ENCODE results near the gene UNKL.

DNA sequence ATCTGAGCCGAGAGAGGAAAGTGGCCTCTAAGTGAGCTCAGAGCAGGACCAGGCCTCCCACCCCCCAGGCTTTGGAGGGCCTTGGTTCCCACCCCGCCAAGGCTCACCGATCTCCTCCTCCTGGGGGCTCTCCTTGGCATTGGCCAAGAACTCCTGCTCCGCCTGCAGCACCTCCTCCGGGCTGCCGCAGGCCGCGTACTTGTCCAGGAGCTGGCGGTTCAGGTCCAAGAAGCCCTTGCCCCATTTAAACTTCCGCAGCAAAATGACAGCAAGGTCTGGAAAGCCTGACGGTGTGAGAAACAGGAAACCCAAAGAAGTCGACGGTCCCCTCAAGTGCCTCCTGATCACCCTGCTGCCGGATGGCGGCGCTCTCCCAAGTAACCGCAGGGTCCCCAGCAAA is 64.6 kb downstream of the UNKL start:
- TF ChIP-seq POLR2A (IDR thresholded peaks at IDR 0.05; ENCODE audit: low read depth, low read length), result no peak
- TF ChIP-seq POLR2AphosphoS5 (IDR thresholded peaks at IDR 0.05; ENCODE audit: low read depth, low read length), result no peak
- TF ChIP-seq TAF1 (IDR thresholded peaks at IDR 0.05; ENCODE audit: low read depth, low read length), result no peak
- TF ChIP-seq POU2F2 (IDR thresholded peaks at IDR 0.05; ENCODE audit: low read depth, low read length), result no peak
